Activated T-helper 1 cell treated with Interleukin-2 at 50 U/mL for 16 hours (primary cell): Measurements from ENCODE around the gene SH3BP5.

Experiments
- DNase-seq: peaks from one replicate; pipeline ENCODE4 v3.0.0-alpha.2; 2020; ENCODE audit warnings: low read depth

Gene SH3BP5

GRCh38 chr3:15347063-15347736 is 14.8 kb upstream of the SH3BP5 start:
- no peak for DNase-seq

DNA sequence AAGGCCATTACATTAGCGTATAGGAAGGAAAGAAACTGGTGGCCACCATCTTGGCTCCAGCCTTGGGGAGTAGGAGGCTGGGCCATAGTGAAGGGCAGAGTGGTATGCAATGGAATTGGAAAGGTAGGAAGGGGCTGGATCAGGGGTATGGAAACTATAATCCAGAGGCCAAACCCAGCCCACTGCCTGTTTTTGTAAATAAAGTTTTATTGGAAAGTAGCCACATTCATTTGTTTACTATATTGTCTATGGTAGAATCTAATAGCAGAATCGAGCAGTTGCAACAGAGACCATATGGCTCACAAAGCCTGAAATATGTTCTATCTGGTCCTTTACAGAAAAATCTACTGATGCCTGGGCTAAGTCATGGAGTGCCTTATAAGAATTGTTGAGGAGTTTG is 14.1 kb upstream of the SH3BP5 start:
- DNase-seq = no peak

DNA sequence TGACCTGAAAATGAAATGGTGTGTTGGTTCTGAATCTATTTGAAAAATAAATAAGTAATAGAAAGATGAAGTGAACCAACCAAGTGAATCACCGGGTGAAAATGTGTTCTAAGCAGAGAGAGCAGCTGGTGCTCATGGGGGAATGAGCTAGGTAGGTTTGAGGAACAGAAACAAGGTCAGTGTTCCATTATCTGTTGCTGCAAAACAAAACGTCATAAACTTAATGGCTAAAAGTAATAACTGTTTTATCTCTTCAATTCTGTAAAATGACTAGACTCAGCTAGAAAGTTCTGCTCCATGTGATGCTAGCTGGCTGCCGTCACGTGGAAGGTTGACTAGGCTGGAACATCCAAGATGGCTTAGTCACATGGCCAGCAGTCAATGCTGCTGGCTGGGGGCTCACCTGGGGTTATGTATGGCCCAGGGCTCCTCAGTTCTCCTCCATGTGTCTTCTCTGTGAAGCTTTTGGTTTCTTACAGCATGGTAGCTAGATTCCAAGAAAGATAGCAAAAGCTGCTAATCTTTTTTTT is 13.3 kb upstream of the SH3BP5 start:
- no peak for DNase-seq

DNA sequence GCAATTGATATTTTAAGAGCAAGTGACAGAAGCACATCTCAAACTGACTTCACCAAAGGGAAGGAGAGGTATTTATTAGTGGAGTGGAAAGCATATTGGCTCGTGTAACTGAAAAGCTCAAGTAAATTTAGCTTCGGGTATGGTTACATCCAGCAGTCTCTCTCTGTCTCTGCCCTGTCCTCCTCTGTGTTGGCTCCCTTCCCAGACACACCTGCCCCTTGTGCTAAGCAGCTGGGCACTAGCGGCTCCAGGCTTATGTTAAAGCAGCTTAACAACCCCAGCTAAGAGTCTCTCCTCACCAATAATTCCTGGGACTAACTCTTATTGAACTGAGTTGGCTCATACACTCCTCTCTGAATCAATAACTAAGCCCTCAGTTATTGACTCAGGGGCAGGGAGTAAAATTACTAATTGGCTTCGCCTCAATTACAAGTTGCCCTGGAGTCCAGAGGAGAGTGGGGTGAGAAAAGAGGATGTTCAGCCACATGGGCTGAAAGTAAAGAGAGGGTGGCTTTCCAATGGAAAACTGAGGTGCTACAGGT is 12.8 kb upstream of the SH3BP5 start:
- no peak for DNase-seq

GRCh38 chr3:15342945-15343344 is 10.6 kb upstream of the SH3BP5 start:
- DNase-seq = no peak

GRCh38 chr3:15342246-15342645 is 9.9 kb upstream of the SH3BP5 start:
- DNase-seq = no peak

- no peak for DNase-seq
Observed at GRCh38 chr3:15341030-15341726, 8.8 kb upstream of the SH3BP5 start.

GRCh38 chr3:15339786-15340215 is 7.4 kb upstream of the SH3BP5 start:
- DNase-seq = no peak

DNA sequence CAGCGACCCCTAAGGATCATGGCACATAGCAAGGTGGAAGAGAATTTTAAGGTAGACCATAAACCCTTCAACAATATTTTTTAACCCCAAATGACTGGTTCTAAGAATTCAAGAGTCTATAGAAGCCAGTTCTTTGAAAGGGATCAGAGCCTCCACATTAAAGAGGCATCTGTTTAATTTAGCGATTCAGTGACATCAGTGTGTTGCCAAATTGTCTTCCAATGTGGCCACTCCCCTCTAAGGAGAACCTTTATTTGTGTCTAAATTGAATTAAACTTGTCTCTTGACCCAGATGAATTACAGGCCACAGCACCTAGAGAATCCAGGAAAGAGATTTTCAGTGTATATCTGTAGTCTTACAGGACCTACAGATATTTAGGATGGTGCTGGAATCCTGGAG is 6.6 kb upstream of the SH3BP5 start:
- DNase-seq = no peak

GRCh38 chr3:15337963-15338362 is 5.6 kb upstream of the SH3BP5 start:
- no peak for DNase-seq

DNA sequence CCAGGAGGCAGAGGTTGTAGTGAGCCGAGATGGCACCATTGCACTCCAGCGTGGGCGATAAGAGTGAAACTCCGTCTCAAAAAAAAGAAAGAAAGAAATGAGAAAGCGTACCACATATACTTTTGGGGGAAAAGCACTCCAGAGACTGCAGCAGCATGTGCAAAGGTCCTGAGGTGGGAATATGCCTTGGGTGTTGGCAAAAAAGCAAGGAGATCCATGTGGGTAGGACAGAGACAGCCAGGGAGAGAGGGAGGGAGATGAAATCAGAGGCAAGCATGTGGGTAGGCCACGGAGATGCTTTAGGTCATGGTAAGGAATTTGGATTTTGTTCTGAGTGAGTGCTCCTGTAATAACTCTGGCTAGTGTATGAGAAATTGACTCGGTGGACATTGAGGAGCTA is 3.7 kb upstream of the SH3BP5 start:
- DNase-seq = no peak

- DNase-seq = no peak
Observed at GRCh38 chr3:15333956-15334263, 1.5 kb upstream of the SH3BP5 start.

- no peak for DNase-seq
Observed at GRCh38 chr3:15333099-15333955, 941 bp upstream of the SH3BP5 start.

DNA sequence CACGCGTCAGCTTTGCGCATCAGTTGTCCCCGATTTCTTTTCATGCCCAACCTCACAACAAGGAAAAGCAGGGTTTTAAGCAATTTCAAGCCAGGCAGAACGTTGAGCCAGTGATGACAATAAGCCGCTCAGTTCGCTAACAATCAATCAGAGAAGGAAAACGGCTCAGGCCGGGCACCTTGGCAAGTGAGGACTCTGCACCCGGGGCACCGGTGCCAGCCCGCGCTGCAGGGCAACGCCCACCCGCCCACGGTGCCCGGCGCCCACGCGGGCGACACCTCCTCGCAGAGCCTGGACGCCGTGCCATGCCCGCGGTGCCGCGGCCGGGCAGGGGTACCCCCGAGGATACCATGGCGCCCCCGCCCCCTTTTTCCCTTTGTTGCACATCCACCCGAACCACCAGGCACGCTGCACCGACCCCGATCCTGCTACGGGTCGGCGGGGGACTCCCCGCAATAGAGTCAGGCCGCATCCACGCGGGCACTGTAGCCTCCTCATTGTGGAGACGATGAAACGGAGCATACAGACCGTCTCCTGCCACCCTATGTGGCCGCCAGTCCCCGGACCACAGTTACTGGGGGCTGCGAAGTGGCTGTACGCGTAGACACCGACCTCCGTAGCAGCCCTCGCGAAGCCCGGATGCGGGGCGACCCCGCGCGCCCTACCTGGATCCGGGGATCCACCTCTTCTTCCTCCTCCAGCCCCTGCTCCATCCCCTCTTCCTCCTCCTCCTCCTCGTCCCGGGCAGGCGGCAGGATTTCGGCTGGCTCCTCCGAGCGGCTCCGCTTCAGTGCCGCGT is 581 bp downstream of the SH3BP5 start:
- peak; percentile 8 for DNase-seq

GRCh38 chr3:15331072-15331605 is 1.2 kb downstream of the SH3BP5 start:
- DNase-seq = no peak

DNA sequence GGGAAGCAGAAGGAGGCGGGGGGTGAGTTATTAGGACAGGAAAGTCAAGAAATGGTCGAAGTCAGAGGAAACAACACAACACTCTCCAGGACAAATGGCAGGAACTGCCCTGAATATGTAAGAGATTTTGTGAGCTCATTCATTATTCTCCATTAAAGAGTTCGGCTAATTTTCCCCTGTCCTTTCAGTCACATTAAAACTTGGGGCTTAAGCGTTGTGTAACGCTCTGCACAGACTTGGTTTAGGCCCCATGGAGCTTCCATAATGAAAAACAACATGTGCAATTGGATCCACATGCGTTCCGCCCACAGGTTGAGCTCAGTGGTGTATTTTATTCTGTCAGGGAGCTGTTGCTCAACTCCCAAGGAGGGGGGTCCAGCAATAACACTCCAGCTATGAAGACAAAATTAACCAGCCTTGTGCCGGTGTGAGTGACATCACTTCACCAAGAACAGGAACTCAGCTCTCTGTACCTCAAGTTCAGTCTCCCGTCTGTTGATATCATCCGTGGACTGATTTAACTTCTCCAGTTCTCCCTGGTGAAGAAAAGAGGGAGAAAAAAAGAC is 2.3 kb downstream of the SH3BP5 start:
- DNase-seq = no peak

DNA sequence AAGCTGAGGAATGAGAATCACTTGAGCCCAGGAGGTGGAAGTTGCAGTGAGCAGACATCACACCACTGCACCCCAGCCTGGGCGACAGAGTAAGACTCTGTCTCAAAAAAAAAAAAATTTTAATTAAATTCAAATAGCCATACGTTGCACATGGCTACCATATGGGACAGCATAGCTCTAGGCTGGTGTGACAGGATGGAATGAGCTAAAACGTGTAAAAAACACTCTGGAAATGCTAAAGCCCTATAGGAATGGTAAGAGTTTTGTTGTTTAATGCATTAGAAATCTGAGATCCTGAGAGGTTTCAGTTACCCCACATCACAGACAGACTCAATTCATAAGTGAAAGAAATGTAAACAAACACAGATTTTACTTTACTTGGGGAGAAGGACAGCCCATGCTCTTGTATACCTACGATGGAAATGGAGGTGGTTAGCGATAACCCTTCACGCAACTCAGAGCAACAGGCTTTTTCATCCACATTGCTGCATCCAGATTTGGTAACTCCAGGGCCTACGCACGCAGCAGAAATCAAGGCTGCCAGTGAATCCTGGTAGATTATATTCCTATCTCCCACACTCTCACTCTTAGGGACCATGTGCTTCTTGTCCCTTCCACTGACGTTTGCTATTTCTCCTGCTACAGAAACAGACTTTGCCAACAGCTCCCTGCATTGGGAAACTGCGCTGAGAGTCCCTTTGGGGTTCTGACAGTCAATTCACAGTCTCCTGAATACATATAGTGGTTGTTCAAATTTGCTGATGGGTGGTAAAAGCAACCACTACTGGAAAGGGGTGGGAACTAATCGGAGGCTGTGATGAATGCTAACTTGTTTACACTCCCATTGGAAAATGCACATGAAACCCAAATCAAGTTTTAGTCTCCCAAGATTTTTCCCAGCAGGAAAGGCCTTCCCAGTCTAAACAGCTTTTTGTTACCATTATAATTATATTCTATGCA is 3.1 kb downstream of the SH3BP5 start:
- DNase-seq = no peak

DNA sequence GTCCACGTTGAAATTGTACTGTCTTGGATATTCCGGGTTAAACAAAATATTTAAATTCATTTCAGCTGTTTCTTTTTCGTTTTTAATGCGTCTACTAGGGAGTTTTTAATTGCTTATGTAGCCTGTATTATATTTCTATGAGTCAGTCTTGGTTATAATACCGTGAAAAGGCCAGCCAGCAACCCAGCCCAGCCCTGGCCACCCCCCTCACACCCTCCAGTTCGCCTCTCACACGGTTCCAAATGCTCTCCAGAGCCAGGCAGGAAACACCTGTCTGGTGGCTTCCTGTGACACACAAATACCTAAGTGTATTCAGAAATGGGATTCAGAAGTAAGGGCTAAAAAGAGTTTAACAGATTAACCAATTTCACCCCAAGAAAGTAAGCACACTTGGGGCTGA is 4.4 kb downstream of the SH3BP5 start:
- DNase-seq = peak; percentile 9

DNA sequence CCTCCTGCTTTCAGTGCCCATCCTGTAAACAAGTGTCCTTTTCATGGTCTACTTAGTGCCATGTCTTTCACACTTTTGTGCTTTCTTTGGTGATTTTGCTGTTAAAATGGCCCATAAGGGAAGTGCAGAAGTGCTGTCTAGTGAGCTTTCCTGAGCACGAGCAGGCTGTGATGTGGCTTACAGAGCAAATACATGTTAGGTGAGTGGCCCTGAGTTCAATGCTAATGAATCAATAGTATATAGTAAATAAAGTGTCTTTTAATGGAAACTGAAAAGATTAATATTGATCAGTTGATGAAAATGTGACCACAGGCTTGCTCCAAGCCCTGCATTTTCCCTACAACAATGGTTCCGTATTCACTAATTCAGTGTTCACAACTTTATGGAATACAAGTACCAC is 5.7 kb downstream of the SH3BP5 start:
- no peak for DNase-seq

DNA sequence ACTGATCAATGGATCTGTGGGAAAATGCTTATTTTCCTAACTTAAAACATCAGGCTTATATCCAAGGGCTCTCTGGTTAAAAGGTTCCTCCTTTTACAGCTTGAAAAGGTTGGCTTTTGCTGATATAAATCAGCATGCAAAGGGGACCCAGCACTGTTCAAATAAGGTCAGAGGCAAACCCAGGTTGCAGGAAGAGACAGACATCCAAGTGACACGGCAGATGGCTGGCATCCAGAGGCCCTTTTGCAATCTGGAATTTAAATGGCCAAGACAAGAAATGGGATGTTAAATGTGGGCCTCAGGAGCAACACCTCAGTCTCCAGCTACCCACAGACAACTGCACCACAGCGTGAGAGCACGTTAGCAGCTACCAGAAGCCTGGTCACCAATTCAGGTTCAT is 6.3 kb downstream of the SH3BP5 start:
- no peak for DNase-seq
